ENCODE results near the gene MKNK1.

MKNK1 gene

GRCh38 chr1:46568461-46568891, 35.6 kb downstream of the MKNK1 start:
- DNase-seq (ENCODE audit: low read depth in 3 of 3, low spot score in 1 of 3): no peak

- DNase-seq (ENCODE audit: low read depth in 3 of 3, low spot score in 1 of 3): no peak
Measured at GRCh38 chr1:46563341-46563740, 40.7 kb downstream of the MKNK1 start.

GRCh38 chr1:46562498-46562897, 41.6 kb downstream of the MKNK1 start:
- DNase-seq (ENCODE audit: low read depth in 3 of 3, low spot score in 1 of 3): no peak

- DNase-seq (ENCODE audit: low read depth in 3 of 3, low spot score in 1 of 3): no peak
Measured at GRCh38 chr1:46558966-46559365, 45.1 kb downstream of the MKNK1 start.

GRCh38 chr1:46558141-46558963, 45.7 kb downstream of the MKNK1 start:
- DNase-seq (ENCODE audit: low read depth in 3 of 3, low spot score in 1 of 3): no peak

GRCh38 chr1:46557403-46557802, 46.7 kb downstream of the MKNK1 start:
- no peak for DNase-seq (ENCODE audit: low read depth in 3 of 3, low spot score in 1 of 3)

GRCh38 chr1:46556822-46557221, 47.2 kb downstream of the MKNK1 start:
- no peak for DNase-seq (ENCODE audit: low read depth in 3 of 3, low spot score in 1 of 3)

GRCh38 chr1:46555826-46556619, 48.0 kb downstream of the MKNK1 start:
- no peak for DNase-seq (ENCODE audit: low read depth in 3 of 3, low spot score in 1 of 3)

GRCh38 chr1:46554597-46555381, 49.3 kb downstream of the MKNK1 start:
- DNase-seq (ENCODE audit: low read depth in 3 of 3, low spot score in 1 of 3): no peak

- DNase-seq (ENCODE audit: low read depth in 3 of 3, low spot score in 1 of 3): no peak
Measured at GRCh38 chr1:46554236-46554596, 49.9 kb downstream of the MKNK1 start.

GRCh38 chr1:46553506-46553905, 50.6 kb downstream of the MKNK1 start:
- no peak for DNase-seq (ENCODE audit: low read depth in 3 of 3, low spot score in 1 of 3)

GRCh38 chr1:46552357-46553237, 51.5 kb downstream of the MKNK1 start:
- DNase-seq (ENCODE audit: low read depth in 3 of 3, low spot score in 1 of 3): no peak

GRCh38 chr1:46551597-46552095, 52.4 kb downstream of the MKNK1 start, which contains the start of gene KNCN:
Gene KNCN, minus strand, starts transcription at chr1:46551647. Its CDS starts 432 bp downstream, at chr1:46551215.
- no peak for DNase-seq (ENCODE audit: low read depth in 3 of 3, low spot score in 1 of 3)

- no peak for DNase-seq (ENCODE audit: low read depth in 3 of 3, low spot score in 1 of 3)
Measured at GRCh38 chr1:46550751-46551231, 53.3 kb downstream of the MKNK1 start.

GRCh38 chr1:46549697-46550681, 54.1 kb downstream of the MKNK1 start:
- DNase-seq (ENCODE audit: low read depth in 3 of 3, low spot score in 1 of 3): no peak

GRCh38 chr1:46547481-46548383, 56.3 kb downstream of the MKNK1 start:
- DNase-seq (ENCODE audit: low read depth in 3 of 3, low spot score in 1 of 3): no peak

GRCh38 chr1:46546210-46546609, 57.9 kb downstream of the MKNK1 start:
- no peak for DNase-seq (ENCODE audit: low read depth in 3 of 3, low spot score in 1 of 3)

- DNase-seq (ENCODE audit: low read depth in 3 of 3, low spot score in 1 of 3): no peak
Measured at GRCh38 chr1:46545784-46546183, 58.3 kb downstream of the MKNK1 start.
